ENCODE data around the gene DMD.
"Not testable (repeated sequence)": the region's sequence is repeated elsewhere in the genome, so short reads cannot be mapped to it uniquely, and the experiment has no call there.

Gene DMD

GRCh38 chrX:33188881-33189280, 22.5 kb downstream of the DMD start:
- TF ChIP-seq CTCF (IDR thresholded peaks at IDR 0.05; ENCODE audit: low read depth, low read length): no peak
- no peaks in the 10 kb centered on the region for H3K36me3 ChIP-seq
- H3K4me1 ChIP-seq: no peaks in the 10 kb centered on the region
- no peak for DNase-seq
- no peaks in the 10 kb centered on the region for H3K27me3 ChIP-seq
- H3K9me3 ChIP-seq: no peaks in the 10 kb centered on the region
- no peak overlapping the region for H3K4me3 ChIP-seq (ENCODE audit: low read depth, low read length)

DNA sequence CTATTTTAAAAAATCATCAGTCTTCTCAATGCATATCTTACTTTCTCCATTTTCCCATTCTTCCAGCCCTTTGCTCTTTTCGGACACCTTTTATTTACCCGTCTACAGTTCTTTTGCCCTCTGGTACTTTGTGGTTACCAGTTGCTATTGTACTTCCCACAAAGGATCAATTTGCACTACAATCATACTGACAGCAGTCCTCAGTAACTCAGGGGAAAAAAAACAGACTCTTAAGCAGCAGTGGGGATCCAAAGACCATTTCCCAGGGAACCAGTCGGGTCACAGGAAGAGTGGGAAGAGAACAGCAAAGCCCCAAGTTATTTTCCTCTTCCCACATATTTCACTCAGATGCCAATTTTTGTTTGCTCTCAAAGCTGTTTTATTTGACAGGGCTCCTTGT, 23.1 kb downstream of the DMD start:
- Histone ChIP-seq H3K4me1 (no peaks in the 10 kb centered on the region), H3K9me3 (no peaks in the 10 kb centered on the region), H3K4me3 (ENCODE audit: low read depth, low read length) (no peak overlapping the region), H3K27me3 (no peaks in the 10 kb centered on the region), H3K36me3 (no peaks in the 10 kb centered on the region)
- DNase-seq: no peak
- TF ChIP-seq CTCF (IDR thresholded peaks at IDR 0.05; ENCODE audit: low read depth, low read length): no peak

- not testable (repeated sequence) for H3K36me3 ChIP-seq; H3K4me1 ChIP-seq; H3K9me3 ChIP-seq; DNase-seq; H3K27me3 ChIP-seq; H3K4me3 ChIP-seq (ENCODE audit: low read depth, low read length)
Measured at GRCh38 chrX:33184803-33185202, 26.5 kb downstream of the DMD start.

GRCh38 chrX:33183361-33183760, 28.0 kb downstream of the DMD start:
- DNase-seq: peak; percentile 36
- H3K4me3 ChIP-seq (ENCODE audit: low read depth, low read length): no peak overlapping the region
- H3K4me1 ChIP-seq: no peaks in the 10 kb centered on the region
- H3K36me3 ChIP-seq: no peaks in the 10 kb centered on the region
- H3K9me3 ChIP-seq: no peaks in the 10 kb centered on the region
- H3K27me3 ChIP-seq: no peaks in the 10 kb centered on the region
- TF ChIP-seq CTCF (IDR thresholded peaks at IDR 0.05; ENCODE audit: low read depth, low read length): no peak

DNA sequence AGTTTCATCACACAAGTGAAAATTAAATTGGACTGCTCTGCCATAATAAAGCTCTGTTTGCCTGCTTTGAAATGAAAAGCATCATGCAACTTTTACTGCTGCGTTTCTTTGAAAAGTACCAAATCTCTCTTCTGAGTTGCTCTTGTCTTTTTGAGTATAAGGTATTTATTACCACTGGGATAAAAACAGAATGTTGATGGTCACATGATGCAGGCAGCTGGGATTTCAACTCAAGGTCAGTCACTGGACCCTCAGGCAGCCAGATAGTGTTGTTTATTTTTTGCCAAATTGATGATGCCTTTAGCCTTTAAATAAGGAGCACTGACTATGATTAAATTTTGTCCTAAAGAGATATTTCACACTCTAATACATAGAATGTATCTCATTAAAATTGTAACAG, 32.7 kb downstream of the DMD start:
- Histone ChIP-seq H3K4me1 (no peaks in the 10 kb centered on the region), H3K36me3 (no peaks in the 10 kb centered on the region), H3K4me3 (ENCODE audit: low read depth, low read length) (no peak overlapping the region), H3K27me3 (no peaks in the 10 kb centered on the region), H3K9me3 (no peaks in the 10 kb centered on the region)
- no peak for TF ChIP-seq CTCF (IDR thresholded peaks at IDR 0.05; ENCODE audit: low read depth, low read length)
- DNase-seq: no peak

- H3K4me1 ChIP-seq: no peaks in the 10 kb centered on the region
- no peak for TF ChIP-seq CTCF (IDR thresholded peaks at IDR 0.05; ENCODE audit: low read depth, low read length)
- H3K27me3 ChIP-seq: no peaks in the 10 kb centered on the region
- H3K4me3 ChIP-seq (ENCODE audit: low read depth, low read length): no peak overlapping the region
- no peaks in the 10 kb centered on the region for H3K9me3 ChIP-seq
- H3K36me3 ChIP-seq: no peaks in the 10 kb centered on the region
- no peak for DNase-seq
Measured at GRCh38 chrX:33178218-33178617, 33.1 kb downstream of the DMD start.

GRCh38 chrX:33175201-33175600, 36.1 kb downstream of the DMD start:
- TF ChIP-seq CTCF (IDR thresholded peaks at IDR 0.05; ENCODE audit: low read depth, low read length): no peak
- no peak for DNase-seq
- H3K9me3 ChIP-seq: no peaks in the 10 kb centered on the region
- no peaks in the 10 kb centered on the region for H3K36me3 ChIP-seq
- H3K4me1 ChIP-seq: no peaks in the 10 kb centered on the region
- no peak overlapping the region for H3K4me3 ChIP-seq (ENCODE audit: low read depth, low read length)
- H3K27me3 ChIP-seq: no peaks in the 10 kb centered on the region

Data from BE2C (cell line).